ENCODE data around the gene NUFIP1.

The NUFIP1 gene

GRCh38 chr13:44906230-44906629, 83.0 kb downstream of the NUFIP1 start:
- no peak overlapping the region for H3K27ac ChIP-seq (ENCODE audit: low read length)
- H3K4me1 ChIP-seq (ENCODE audit: low read length): no peaks in the 10 kb centered on the region
- no peak overlapping the region for H3K4me3 ChIP-seq (ENCODE audit: low read length)
- H3K36me3 ChIP-seq (replicated peaks; ENCODE audit: insufficient read depth, low read length): no peaks in the 10 kb centered on the region
- H3K79me2 ChIP-seq (ENCODE audit: low read length): no peaks in the 10 kb centered on the region
- H2AFZ ChIP-seq (ENCODE audit: low read length): no peak overlapping the region
- no peaks in the 10 kb centered on the region for H3K9me3 ChIP-seq (replicated peaks; ENCODE audit: insufficient read depth, low read length)
- no peaks in the 10 kb centered on the region for H4K20me1 ChIP-seq (ENCODE audit: insufficient read depth, low read length)
- H3F3A ChIP-seq (ENCODE audit: insufficient read depth, low read length): no peaks in the 10 kb centered on the region
- no peak overlapping the region for H3K9ac ChIP-seq (ENCODE audit: low read length)
- H3K4me2 ChIP-seq (ENCODE audit: low read depth, low read length): no peak overlapping the region
- no peaks in the 10 kb centered on the region for H3K9me2 ChIP-seq (replicated peaks; ENCODE audit: insufficient read depth, low read length)
- no peaks in the 10 kb centered on the region for H3K27me3 ChIP-seq (replicated peaks; ENCODE audit: insufficient read depth, low read length)
- DNase-seq: no peak
- TF ChIP-seq CTCF (IDR thresholded peaks at IDR 0.05; ENCODE audit: low read length) (no peak), EZH2 (optimal IDR thresholded peaks at IDR 0.05; ENCODE audit: low read depth, low read length) (no peak), EZH2phosphoT487 (IDR thresholded peaks at IDR 0.05; ENCODE audit: low read length) (no peak)

GRCh38 chr13:44905556-44905955, 83.7 kb downstream of the NUFIP1 start:
- no peaks in the 10 kb centered on the region for H3K9me2 ChIP-seq (replicated peaks; ENCODE audit: insufficient read depth, low read length)
- no peaks in the 10 kb centered on the region for H4K20me1 ChIP-seq (ENCODE audit: insufficient read depth, low read length)
- no peaks in the 10 kb centered on the region for H3F3A ChIP-seq (ENCODE audit: insufficient read depth, low read length)
- H3K4me3 ChIP-seq (ENCODE audit: low read length): no peak overlapping the region
- no peaks in the 10 kb centered on the region for H3K27me3 ChIP-seq (replicated peaks; ENCODE audit: insufficient read depth, low read length)
- H3K4me2 ChIP-seq (ENCODE audit: low read depth, low read length): no peak overlapping the region
- no peaks in the 10 kb centered on the region for H3K36me3 ChIP-seq (replicated peaks; ENCODE audit: insufficient read depth, low read length)
- H3K9ac ChIP-seq (ENCODE audit: low read length): no peak overlapping the region
- no peaks in the 10 kb centered on the region for H3K79me2 ChIP-seq (ENCODE audit: low read length)
- H2AFZ ChIP-seq (ENCODE audit: low read length): no peak overlapping the region
- no peak overlapping the region for H3K27ac ChIP-seq (ENCODE audit: low read length)
- no peaks in the 10 kb centered on the region for H3K4me1 ChIP-seq (ENCODE audit: low read length)
- H3K9me3 ChIP-seq (replicated peaks; ENCODE audit: insufficient read depth, low read length): no peaks in the 10 kb centered on the region
- TF ChIP-seq CTCF (IDR thresholded peaks at IDR 0.05; ENCODE audit: low read length) (no peak), EZH2phosphoT487 (IDR thresholded peaks at IDR 0.05; ENCODE audit: low read length) (no peak), EZH2 (optimal IDR thresholded peaks at IDR 0.05; ENCODE audit: low read depth, low read length) (no peak)
- no peak for DNase-seq

- no peak for TF ChIP-seq EZH2 (optimal IDR thresholded peaks at IDR 0.05; ENCODE audit: low read depth, low read length)
- no peak for TF ChIP-seq EZH2phosphoT487 (IDR thresholded peaks at IDR 0.05; ENCODE audit: low read length)
- no peaks in the 10 kb centered on the region for H3K79me2 ChIP-seq (ENCODE audit: low read length)
Measured at GRCh38 chr13:44904967-44905366, 84.3 kb downstream of the NUFIP1 start.

GRCh38 chr13:44903574-44903985, 85.7 kb downstream of the NUFIP1 start:
- H4K20me1 ChIP-seq (ENCODE audit: insufficient read depth, low read length): no peaks in the 10 kb centered on the region
- no peaks in the 10 kb centered on the region for H3K9me2 ChIP-seq (replicated peaks; ENCODE audit: insufficient read depth, low read length)
- H3K9me3 ChIP-seq (replicated peaks; ENCODE audit: insufficient read depth, low read length): no peaks in the 10 kb centered on the region
- no peak overlapping the region for H2AFZ ChIP-seq (ENCODE audit: low read length)
- no peaks in the 10 kb centered on the region for H3K27me3 ChIP-seq (replicated peaks; ENCODE audit: insufficient read depth, low read length)
- no peaks in the 10 kb centered on the region for H3K36me3 ChIP-seq (replicated peaks; ENCODE audit: insufficient read depth, low read length)
- no peak overlapping the region for H3K27ac ChIP-seq (ENCODE audit: low read length)
- H3K79me2 ChIP-seq (ENCODE audit: low read length): no peaks in the 10 kb centered on the region
- no peaks in the 10 kb centered on the region for H3F3A ChIP-seq (ENCODE audit: insufficient read depth, low read length)
- H3K4me2 ChIP-seq (ENCODE audit: low read depth, low read length): no peak overlapping the region
- TF ChIP-seq CTCF (IDR thresholded peaks at IDR 0.05; ENCODE audit: low read length) (no peak), EZH2phosphoT487 (IDR thresholded peaks at IDR 0.05; ENCODE audit: low read length) (no peak)
- DNase-seq: no peak
- H3K4me3 ChIP-seq (ENCODE audit: low read length): no peak overlapping the region
- no peak overlapping the region for H3K9ac ChIP-seq (ENCODE audit: low read length)
- no peaks in the 10 kb centered on the region for H3K4me1 ChIP-seq (ENCODE audit: low read length)

More at GRCh38 chr13:44904967-44905366, 84.3 kb downstream of the NUFIP1 start:
- no peak for DNase-seq
- Histone ChIP-seq H3K27me3 (replicated peaks; ENCODE audit: insufficient read depth, low read length) (no peaks in the 10 kb centered on the region), H3K4me1 (ENCODE audit: low read length) (no peaks in the 10 kb centered on the region), H3K4me2 (ENCODE audit: low read depth, low read length) (no peak overlapping the region), H4K20me1 (ENCODE audit: insufficient read depth, low read length) (no peaks in the 10 kb centered on the region), H3K9me2 (replicated peaks; ENCODE audit: insufficient read depth, low read length) (no peaks in the 10 kb centered on the region), H3K9me3 (replicated peaks; ENCODE audit: insufficient read depth, low read length) (no peaks in the 10 kb centered on the region), H2AFZ (ENCODE audit: low read length) (no peak overlapping the region), H3K9ac (ENCODE audit: low read length) (no peak overlapping the region), H3K36me3 (replicated peaks; ENCODE audit: insufficient read depth, low read length) (no peaks in the 10 kb centered on the region), H3K4me3 (ENCODE audit: low read length) (no peak overlapping the region), H3F3A (ENCODE audit: insufficient read depth, low read length) (no peaks in the 10 kb centered on the region), H3K27ac (ENCODE audit: low read length) (no peak overlapping the region)
